Activated gamma-delta T cell treated with Interleukin-2 at 50 U/mL for 16 hours (primary cell): ENCODE results near the gene MRGPRX3.

ENCODE experiments used
- DNase-seq: peaks from one replicate; pipeline ENCODE4 v3.0.0-alpha.2; 2020

The MRGPRX3 gene

DNA sequence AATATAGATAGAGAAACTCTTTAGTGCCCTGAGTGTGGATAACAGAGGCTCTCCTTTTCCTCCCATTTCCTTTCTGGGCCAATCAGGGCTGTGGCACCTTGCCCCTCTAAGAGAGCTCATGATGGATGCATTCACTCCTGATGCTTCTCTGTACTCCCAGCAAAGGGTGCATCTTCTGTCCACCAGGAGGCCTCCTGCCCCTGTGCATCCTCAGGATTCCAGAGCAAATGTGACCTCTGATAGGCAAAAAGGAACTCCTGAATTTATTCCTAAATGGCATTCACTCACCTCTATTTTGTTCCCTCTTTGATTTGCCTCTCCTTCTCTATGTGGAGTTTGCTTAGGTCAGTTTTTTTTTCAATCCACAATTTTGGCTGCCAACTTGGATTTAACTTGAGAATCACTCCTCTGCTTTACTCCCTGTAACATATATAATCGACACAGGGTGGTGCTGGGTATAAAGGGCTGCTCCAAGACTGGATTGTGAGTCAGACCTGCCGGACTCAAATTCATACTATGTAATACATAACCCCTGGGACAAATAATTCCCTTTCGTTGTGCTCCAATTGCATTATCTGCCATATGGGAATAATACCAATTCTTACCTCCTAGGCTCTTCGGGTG, 39.1 kb downstream of the MRGPRX3 start:
- no peak for DNase-seq

DNA sequence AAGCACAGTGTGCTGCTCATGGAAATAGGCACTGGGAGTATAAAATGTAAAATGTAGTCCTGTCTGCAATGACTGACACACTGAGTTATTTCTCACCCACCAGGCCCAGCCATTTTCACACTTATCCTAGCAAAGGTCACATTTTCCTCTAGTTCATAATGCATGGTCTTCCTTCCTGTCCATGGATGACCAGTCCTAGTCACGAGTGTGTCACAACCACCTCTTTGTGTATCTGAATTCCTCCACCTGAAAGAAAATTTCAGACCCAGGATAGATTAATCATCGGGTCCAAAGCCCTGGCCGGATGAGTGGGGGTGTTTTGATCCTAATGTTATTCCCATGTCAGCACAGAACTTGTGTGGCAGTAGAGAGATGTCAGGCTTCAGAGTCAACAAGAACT, 40.3 kb downstream of the MRGPRX3 start, which contains the start of gene MRGPRX4:
TSS of gene MRGPRX4 (plus strand) at position 172 of the 400 bp plus-strand sequence. CDS start 420 bp downstream, outside the sequence.
- no peak for DNase-seq

DNA sequence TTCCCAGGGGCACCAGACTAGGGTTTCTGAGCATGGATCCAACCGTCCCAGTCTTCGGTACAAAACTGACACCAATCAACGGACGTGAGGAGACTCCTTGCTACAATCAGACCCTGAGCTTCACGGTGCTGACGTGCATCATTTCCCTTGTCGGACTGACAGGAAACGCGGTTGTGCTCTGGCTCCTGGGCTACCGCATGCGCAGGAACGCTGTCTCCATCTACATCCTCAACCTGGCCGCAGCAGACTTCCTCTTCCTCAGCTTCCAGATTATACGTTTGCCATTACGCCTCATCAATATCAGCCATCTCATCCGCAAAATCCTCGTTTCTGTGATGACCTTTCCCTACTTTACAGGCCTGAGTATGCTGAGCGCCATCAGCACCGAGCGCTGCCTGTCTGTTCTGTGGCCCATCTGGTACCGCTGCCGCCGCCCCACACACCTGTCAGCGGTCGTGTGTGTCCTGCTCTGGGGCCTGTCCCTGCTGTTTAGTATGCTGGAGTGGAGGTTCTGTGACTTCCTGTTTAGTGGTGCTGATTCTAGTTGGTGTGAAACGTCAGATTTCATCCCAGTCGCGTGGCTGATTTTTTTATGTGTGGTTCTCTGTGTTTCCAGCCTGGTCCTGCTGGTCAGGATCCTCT, 41.0 kb downstream of the MRGPRX3 start:
- DNase-seq = no peak
